ENCODE data around the gene MYO3B. TPM values are rescaled to one million over a fixed set of nuclear protein-coding genes. Genes with fewer than 3 reads are reported as not detected.

Gene MYO3B
- total and polyA plus RNA-seq, 2 donors (not counting 1 experiment from before 2014, with no cell fraction given), result not detected

GRCh38 chr2:170238776-170239175, 60.8 kb downstream of the MYO3B start:
- TF ChIP-seq EZH2 (IDR thresholded peaks at IDR 0.05; ENCODE audit: borderline replicate concordance, insufficient read depth, low read depth, low read length, poor library complexity, severe bottlenecking), result no peak
- TF ChIP-seq CTCF (IDR thresholded peaks at IDR 0.05), result no peak
- H3K27ac ChIP-seq (ENCODE audit: low read length in 2 of 2), result no peak overlapping the region
- Mint-ChIP-seq H3K27ac (no peak overlapping the region), H3K9me3 (ENCODE audit: insufficient read depth) (no peaks in the 10 kb centered on the region), H3K27me3 (peaks cover 14% of the 10 kb centered on the region), H3K4me3 (no peak overlapping the region), H3K4me1 (no peaks in the 10 kb centered on the region)
- no peak for DNase-seq
- H3K79me2 ChIP-seq (ENCODE audit: control insufficient read depth, insufficient read depth, low read length), result no peaks in the 10 kb centered on the region
- H3K27me3 ChIP-seq (replicated peaks in 1 of 4; ENCODE audit: control extremely low read depth in 1 of 4, control insufficient read depth in 3 of 4, insufficient read depth in 4 of 4, low read length in 3 of 4), result peaks cover 0 to 4% (median 0%) of the 10 kb centered on the region in 4 experiments
- H3K4me1 ChIP-seq (ENCODE audit: control insufficient read depth in 2 of 2, insufficient read depth in 2 of 2, low read length in 2 of 2), result no peaks in the 10 kb centered on the region
- H2AFZ ChIP-seq (ENCODE audit: insufficient read depth, low read depth, low read length, poor library complexity, severe bottlenecking), result no peak overlapping the region
- no peaks in the 10 kb centered on the region for H4K20me1 ChIP-seq (ENCODE audit: control insufficient read depth, insufficient read depth, low read length, poor library complexity, severe bottlenecking)
- intact Hi-C loops (cut with micrococcal nuclease), result loop anchor here (10.0 kb wide), 1 partner anchor 576 kb away; the partner anchor contains the start of gene GAD1
- no peak overlapping the region for H3K4me2 ChIP-seq (replicated peaks; ENCODE audit: low read depth, low read length, poor library complexity, severe bottlenecking)
- ChIA-PET POLR2A (no interaction called here), CTCF (no interaction called here)
- H3K36me3 ChIP-seq (replicated peaks in 1 of 2; ENCODE audit: control extremely low read depth in 1 of 2, control insufficient read depth in 1 of 2, extremely low read depth in 1 of 2, insufficient read depth in 2 of 2, low read length in 1 of 2), result no peaks in the 10 kb centered on the region
- no peaks in the 10 kb centered on the region for H3K9me3 ChIP-seq (ENCODE audit: control extremely low read depth in 1 of 3, control insufficient read depth in 2 of 3, insufficient read depth in 1 of 3, low read length in 2 of 3)
- H3K9ac ChIP-seq (ENCODE audit: low read length), result no peak overlapping the region
- no peak overlapping the region for H3K4me3 ChIP-seq (ENCODE audit: control extremely low read depth in 1 of 5, extremely low read depth in 1 of 5, insufficient read depth in 1 of 5, low read depth in 2 of 5, low read length in 4 of 5)
- WGBS (ENCODE audit: insufficient coverage), result 91% methylated on average over 2 of the region's 4 CpGs
- ATAC-seq (ENCODE audit: low read depth), result no peak

- Histone ChIP-seq H3K9me3 (ENCODE audit: control extremely low read depth in 1 of 3, control insufficient read depth in 2 of 3, insufficient read depth in 1 of 3, low read length in 2 of 3) (no peaks in the 10 kb centered on the region), H3K4me3 (ENCODE audit: control extremely low read depth in 1 of 5, extremely low read depth in 1 of 5, insufficient read depth in 1 of 5, low read depth in 2 of 5, low read length in 4 of 5) (no peak overlapping the region), H3K9ac (ENCODE audit: low read length) (no peak overlapping the region), H3K36me3 (replicated peaks in 1 of 2; ENCODE audit: control extremely low read depth in 1 of 2, control insufficient read depth in 1 of 2, extremely low read depth in 1 of 2, insufficient read depth in 2 of 2, low read length in 1 of 2) (no peaks in the 10 kb centered on the region), H3K4me2 (replicated peaks; ENCODE audit: low read depth, low read length, poor library complexity, severe bottlenecking) (no peak overlapping the region), H2AFZ (ENCODE audit: insufficient read depth, low read depth, low read length, poor library complexity, severe bottlenecking) (no peak overlapping the region), H4K20me1 (ENCODE audit: control insufficient read depth, insufficient read depth, low read length, poor library complexity, severe bottlenecking) (no peaks in the 10 kb centered on the region), H3K27ac (ENCODE audit: low read length in 2 of 2) (no peak overlapping the region), H3K27me3 (replicated peaks in 1 of 4; ENCODE audit: control extremely low read depth in 1 of 4, control insufficient read depth in 3 of 4, insufficient read depth in 4 of 4, low read length in 3 of 4) (peaks cover 0 to 8% (median 0%) of the 10 kb centered on the region in 4 experiments), H3K79me2 (ENCODE audit: control insufficient read depth, insufficient read depth, low read length) (no peaks in the 10 kb centered on the region), H3K4me1 (ENCODE audit: control insufficient read depth in 2 of 2, insufficient read depth in 2 of 2, low read length in 2 of 2) (no peaks in the 10 kb centered on the region)
- TF ChIP-seq CTCF (IDR thresholded peaks at IDR 0.05), result no peak
- no peak for TF ChIP-seq EZH2 (IDR thresholded peaks at IDR 0.05; ENCODE audit: borderline replicate concordance, insufficient read depth, low read depth, low read length, poor library complexity, severe bottlenecking)
- ATAC-seq (ENCODE audit: low read depth) (no peak), DNase-seq (no peak)
- peaks cover 23% of the 10 kb centered on the region for H3K27me3 Mint-ChIP-seq
- intact Hi-C loops (cut with micrococcal nuclease), result no loop called here
- H3K9me3 Mint-ChIP-seq (ENCODE audit: insufficient read depth), result no peaks in the 10 kb centered on the region
- POLR2A ChIA-PET, result no interaction called here
- CTCF ChIA-PET, result no interaction called here
- no peak overlapping the region for H3K4me3 Mint-ChIP-seq
- WGBS (ENCODE audit: insufficient coverage), result no CpG with 5 or more reads among the region's 2 CpGs
- H3K4me1 Mint-ChIP-seq, result no peaks in the 10 kb centered on the region
- H3K27ac Mint-ChIP-seq, result no peak overlapping the region
Observed at GRCh38 chr2:170240629-170241028, 62.7 kb downstream of the MYO3B start.

All from B cell (primary cell).